Measurements from ENCODE around the gene DOCK4.

Gene DOCK4

DNA sequence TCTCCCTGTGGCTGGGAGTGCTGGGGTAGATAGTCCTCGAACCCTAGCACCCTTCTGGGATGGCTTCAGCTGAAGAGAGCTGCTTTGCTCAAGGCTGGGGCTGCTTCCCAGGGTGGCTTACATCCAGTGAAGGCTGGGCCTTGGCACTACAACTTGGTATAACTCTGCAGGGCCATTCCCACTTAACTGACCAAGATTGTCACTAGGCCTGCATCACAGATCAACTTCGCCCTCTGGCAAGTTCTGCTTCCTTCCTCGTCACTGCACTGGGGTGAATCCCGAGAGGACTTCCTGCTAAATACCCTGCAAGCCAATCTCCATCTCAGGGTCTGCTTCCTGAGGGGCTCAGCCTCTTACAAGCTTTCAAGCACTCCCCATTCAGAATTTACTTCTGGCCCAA is 195.2 kb downstream of the DOCK4 start:
- no peak for DNase-seq (ENCODE audit: low read depth)

DNA sequence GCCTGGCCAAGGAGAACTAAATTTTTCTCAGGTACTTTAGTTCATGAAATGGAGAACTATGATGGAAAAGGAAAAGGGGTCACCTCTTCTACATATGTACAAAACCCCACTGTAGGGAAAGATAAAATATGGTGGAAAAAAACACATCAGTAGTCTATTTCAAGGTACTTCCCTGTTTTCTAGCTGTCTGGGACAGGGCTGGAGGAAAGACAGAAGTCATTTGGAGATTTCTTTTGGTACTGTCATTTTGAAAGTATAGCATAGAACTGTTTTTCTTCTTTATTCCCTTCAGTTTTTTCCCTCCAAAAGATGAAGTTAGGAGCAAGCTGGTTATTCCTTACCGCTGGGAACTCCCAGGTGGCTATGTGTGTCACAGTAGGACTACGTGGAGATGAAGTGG is 196.1 kb downstream of the DOCK4 start:
- no peak for DNase-seq (ENCODE audit: low read depth)

DNA sequence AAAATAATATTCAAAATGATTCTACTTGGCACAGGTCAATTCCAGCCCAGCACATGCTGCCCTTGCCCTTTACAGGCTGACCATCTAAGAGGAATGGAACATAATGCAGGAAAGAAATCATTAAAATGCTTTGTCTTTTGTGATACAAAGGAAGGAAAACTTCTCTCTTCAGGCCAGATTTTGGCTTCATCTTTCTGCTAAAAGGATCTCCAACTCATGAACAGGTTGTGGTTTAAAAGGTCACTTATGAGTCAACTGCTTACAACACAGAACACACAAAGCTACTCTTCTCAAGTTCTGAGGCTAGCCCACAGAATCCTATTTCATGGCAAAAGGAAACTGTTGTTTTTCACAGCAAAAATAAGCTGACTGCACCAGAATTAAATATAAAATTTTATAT is 197.1 kb downstream of the DOCK4 start:
- peak; percentile 4 for DNase-seq (ENCODE audit: low read depth)

DNA sequence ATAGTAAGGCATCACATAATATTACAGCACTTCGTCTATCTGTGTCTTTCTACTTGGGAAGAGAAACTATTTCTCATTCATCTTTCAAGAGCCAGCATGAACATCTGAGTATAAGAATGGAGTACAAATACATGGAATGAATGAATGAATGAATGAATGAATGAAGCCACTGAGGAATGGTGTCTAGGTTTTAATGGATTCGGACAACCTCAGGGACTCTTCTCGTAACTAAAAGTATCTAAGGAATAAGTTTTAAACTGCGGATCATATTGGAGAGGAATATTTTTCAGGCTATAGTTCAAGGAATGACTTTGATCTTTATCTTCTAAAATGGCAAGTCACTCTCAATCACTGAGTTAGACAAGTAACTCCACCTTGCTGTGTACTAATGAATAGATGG is 199.0 kb downstream of the DOCK4 start:
- no peak for DNase-seq (ENCODE audit: low read depth)

DNA sequence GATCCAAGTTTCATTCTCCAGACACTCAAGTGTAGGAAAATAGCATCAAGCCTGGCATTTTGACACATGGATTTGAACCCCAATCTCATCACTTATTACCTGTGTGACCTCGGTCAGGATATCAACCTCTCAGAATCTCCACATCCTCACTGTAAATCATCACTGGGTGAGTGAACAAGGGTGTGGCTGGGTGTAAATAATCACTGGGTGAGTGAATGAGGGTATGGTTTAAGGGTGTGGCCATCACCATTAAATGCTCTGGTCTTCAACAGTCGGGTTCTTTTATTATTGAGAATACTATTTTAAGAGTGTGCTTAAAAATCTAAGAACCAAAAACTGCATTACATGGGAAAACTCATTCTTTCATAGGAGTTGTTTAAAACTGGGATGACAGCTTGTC is 200.1 kb downstream of the DOCK4 start:
- no peak for DNase-seq (ENCODE audit: low read depth)

DNA sequence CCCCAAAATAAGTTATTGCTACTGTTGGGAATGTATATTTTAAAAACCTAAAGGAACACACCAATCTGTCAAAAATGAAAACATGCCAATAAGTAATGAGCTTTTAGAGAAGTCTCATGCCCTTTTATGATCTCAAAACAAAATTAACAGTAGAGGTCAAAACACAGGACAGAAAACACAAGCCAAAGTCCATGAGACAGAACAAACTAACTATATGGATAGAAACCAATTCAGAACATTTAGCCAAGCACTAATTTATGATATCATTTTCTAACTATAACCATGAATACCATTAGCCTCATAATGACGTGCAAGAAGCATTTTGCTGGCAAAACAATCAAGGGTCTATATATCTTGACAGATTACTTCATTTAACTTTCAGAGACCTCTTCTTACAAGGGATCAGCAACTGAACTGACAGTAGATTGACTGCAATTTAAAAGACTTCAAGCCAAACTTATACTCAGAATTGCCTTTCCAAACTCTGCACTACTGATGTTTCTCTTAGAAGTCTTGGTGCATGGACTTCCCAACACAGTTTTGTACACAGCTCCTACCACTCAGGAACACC is 200.9 kb downstream of the DOCK4 start:
- no peak for DNase-seq (ENCODE audit: low read depth)

DNA sequence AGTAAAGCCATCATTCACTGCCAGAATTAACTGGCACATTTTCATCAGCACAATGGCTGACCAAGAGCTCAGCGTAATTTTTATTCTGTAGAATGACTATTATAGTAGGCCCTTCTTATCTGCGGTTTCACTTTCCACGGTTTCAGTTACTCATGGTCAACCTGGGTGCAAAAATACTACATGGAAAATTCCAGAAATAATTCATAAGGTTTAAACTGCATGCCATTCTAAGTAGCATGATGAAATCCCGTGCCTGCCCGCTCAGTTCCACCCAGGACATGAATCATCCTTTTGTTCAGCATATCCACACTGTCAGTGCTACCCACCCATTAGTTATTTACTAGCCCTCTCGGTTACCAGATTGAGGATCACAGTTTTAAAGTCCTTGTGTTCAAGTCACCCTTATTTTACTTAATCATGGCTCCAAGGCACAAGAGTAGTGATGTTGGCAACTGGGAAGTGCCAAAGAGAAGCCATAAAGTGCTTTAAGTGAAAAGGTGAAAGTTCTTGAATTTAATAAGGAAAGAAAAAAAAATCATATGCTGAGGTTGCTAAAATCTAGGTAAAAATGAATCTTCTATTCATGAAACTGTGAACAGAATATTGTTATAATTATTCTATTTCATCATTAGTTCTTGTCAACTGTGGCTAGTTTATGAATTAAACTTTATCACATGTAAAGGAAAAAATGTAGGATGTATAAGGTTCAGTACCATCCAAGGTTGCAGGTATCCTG is 204.9 kb downstream of the DOCK4 start:
- DNase-seq (ENCODE audit: low read depth) = peak; percentile 46

DNA sequence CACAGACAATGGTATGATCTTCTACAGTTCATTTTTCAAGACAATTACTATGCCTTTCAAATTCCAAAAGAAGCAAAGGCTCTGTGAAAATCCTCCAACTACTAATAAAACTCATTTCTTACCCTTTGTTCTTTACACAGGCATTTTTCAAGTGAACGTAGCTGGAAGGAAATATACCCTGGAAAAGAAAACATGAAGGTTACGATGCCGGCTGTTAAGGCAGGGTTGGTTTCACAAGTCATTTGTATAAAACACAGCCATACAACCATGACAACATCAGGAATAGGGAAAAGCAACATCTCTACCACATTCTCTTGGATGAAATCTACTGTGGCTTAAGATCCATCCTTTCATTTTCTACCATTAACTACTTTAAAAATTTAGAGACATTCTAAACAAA is 207.9 kb downstream of the DOCK4 start:
- DNase-seq (ENCODE audit: low read depth) = no peak

DNA sequence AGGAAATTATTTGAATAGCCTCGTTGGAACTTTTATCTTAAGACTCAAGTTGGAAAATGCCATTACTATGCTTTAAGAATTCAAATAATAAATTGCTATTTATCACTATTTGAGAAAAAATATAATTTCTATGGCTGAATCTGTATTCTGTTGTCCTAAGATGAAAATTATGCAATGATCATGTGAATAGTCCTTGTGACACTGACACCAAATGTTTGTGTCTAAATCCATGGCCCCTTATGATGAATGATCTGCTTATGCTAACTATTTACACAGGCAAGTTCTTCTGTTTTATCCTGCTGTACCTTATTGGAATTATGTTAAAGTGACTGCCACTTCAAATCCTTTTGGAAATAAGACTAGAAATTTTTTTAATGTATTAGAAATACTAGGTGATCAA is 208.7 kb downstream of the DOCK4 start:
- no peak for DNase-seq (ENCODE audit: low read depth)

DNA sequence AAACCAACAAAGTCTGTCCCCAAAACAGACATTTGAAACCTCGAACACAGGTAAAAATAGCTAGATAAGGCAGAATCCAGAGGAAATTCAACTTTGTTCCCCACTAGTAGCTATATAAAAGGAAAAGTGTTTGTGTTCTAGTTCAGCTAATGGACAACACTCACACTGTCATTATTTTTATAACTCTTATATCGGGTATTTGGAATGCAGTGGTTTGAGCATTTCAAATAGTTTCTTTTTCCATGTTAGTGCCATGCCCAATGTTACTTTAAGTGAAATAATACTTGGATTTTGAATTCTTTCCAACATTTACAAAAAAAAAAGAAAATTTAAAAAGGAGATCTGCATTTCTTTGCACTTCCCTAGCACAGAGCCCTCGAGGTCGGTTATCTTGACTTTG is 213.6 kb downstream of the DOCK4 start:
- no peak for DNase-seq (ENCODE audit: low read depth)

DNA sequence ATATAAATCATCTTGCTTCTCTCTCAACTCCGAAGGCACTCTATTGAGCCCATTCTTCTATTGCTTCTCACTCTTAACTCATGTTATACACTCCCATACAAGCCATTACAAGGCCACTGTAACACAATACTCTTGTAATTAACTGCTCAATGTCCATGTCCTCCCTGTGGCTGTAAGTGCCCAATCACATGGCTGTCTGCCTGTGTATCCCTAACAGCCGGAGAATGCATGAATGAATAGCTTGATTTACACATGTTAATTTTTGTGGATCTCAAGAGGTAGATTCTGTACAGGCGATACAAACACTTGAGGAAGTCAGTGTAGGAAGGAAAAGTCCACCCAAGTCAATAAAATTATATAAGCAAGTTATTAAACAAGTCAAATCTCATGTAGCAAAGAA is 215.6 kb downstream of the DOCK4 start:
- DNase-seq (ENCODE audit: low read depth) = no peak

DNA sequence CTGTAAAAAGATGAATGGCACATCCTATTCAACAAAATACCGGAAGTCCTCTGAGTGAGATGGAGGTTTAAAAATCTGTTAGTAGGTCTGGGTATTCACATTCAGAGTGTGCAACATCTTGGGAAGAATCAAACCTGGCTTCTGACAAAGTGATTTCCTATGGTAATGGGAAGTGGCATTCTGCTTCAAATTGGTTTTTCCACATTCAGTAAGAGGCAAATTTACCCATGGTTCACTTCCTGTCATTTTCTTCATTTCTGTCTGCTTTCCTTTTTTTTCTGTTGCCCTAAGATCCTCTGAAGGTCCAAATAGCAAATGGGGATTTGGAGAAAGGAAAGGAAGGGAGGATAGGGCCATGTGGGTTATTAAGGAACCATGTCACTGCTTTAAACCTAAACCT is 218.3 kb downstream of the DOCK4 start:
- DNase-seq (ENCODE audit: low read depth) = no peak

DNA sequence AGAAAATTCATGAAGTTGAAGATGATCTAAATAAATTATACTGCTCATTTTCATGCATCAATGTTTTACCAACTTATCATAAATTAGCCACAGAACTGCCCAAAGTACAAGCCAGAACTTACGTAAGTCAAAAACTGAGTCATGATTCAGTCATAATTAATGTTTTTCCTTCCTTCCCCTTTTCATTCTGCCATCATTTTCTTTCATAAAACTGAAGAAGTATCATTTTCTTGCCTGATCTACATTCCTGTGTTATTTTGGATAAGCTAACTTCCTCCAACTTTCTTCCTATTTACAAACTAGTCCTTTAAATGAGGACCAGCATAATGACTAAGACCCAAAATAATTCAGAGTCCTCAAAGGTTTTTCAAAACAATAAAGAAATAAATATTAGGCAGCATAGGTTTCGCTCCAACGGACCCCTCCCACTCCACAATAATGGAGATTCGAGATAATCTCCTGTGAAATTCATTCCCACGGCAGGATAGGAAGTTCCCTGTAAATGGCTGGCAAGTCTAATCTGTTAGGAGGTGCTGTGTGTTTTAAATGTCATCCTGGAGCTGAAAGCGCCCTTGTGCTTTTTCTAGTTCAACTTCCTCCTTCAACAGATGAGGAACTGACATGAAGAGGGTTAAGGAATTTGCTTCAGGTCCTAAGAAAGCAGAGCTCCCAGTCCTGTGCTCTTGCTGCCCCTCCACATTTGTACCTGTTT is 218.9 kb downstream of the DOCK4 start:
- DNase-seq (ENCODE audit: low read depth) = peak; percentile 20

DNA sequence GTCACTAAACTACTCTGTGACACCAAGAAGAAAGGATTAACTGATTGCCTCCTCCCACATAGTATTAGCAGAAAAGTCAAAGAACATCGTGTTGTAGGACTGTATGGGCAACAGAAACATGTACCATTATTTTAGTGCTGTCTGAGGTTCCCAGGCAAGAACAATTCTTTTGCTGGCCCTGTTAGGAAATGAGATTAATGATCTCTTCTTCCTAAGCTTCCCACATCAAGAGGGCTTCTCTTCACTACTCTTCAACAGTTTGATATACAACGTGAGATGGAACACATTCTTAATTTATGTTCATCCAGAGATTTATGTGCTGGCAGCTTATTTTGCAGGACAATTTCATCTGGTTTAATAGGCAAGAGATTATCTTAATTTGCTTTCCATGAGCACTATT is 219.6 kb downstream of the DOCK4 start:
- DNase-seq (ENCODE audit: low read depth) = no peak

DNA sequence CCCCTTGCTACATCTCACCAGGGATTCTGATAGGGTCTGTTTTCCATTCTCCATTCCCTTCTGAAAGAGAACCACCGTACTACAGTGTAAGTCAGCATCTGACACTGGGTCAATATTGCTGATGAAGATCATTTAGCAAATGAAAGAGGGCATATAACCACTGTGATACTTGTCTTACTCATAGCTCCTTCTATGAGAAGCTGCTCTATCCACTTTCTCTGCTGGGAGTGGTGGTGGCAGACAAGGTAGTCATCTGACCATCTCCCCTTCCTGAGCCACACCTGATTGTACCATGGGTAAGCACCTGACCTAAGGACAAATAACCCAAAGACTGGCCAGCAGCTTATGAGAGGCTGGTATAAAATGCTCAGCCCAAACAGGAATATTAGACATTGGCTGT is 220.4 kb downstream of the DOCK4 start:
- DNase-seq (ENCODE audit: low read depth) = no peak

DNA sequence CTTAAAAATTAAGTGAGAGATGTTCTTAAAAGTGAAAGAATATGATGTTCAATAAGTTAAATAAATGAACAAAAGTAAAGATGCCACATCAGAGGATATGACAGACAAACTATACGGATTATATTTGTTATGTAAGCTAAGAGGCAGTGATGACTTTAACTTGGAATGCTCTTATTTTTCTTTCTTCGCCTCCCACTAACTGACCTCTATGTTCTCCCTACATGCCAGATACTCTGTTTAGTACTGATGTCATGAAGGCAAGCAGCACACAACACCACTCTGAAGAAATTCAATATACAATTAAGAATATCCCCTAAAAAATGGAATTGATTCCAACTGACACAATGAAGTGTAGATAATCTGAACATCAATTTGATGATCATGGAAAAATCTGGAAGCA is 223.4 kb downstream of the DOCK4 start:
- no peak for DNase-seq (ENCODE audit: low read depth)

DNA sequence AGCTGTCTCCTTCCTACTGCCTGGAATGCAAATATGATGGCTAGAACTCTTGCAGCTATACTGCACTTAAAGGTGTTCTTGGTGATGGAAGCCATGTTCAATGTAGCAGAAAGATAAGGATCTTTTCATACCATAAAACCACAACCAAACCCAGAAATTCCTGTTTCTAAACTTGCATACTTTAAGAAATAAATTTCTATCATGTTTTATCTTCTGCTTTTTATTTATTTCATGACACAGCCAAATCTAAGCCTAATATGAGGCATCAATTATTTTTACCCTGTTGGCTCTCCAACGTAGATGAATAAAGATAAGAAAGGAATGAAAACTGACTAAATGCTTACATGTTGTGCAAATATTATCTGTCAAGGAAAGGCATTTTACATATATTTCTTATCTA is 224.1 kb downstream of the DOCK4 start:
- DNase-seq (ENCODE audit: low read depth) = no peak

DNA sequence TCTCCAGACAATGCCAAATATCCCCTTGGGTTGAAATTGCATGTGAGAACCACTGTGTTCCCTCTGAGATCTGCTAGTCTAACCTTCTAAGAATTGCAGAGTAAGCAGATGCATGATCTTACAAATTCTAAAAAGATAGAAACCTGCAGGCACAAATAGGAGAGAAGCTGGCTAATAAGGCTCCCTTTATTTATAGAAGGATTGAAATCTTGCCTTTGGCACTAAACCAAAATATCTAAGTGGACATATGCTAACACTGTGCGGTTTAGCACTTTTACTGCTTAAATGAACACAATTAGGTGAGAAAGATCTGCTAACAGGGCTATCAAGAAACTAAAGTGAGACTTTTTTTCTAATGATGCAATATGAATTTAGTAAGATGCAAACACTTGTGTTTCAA is 225.5 kb downstream of the DOCK4 start:
- DNase-seq (ENCODE audit: low read depth) = no peak

DNA sequence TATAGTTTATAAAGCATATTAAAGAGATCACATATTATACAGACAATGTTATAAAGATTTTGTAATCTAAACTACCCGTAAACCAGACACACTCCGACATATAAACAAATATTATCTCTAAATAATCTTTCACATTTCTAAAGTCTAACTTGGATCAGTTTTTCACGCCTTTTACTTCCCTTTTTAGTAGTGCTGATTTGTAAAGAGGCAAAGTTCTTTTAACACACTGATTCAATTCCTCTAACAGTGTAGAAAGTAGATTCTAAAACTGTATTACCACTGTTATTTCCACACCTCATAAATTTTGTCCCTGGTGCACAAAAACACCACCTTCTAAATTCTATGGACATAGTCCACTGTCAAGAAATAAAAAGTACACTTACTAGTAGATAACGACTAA is 230.9 kb downstream of the DOCK4 start:
- no peak for DNase-seq (ENCODE audit: low read depth)

DNA sequence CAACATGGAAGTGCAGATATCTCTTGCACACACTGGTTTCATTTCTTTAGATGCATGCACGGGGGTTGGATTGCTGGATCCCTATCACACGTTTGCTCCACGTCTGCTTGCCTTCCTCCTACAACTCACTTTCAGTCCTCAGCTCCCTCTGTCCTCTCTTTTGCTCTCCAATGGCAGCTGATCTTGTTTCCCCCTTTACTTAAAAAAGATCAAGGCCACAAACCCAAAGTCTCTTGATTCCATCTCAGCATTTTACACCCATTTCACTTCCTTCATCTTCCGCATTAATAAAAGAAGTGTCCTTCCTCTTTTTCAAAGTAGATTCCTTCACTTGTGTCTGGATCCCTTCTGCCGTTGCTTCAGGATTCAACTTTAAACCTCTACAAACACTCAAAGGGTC is 245.2 kb downstream of the DOCK4 start:
- no peak for DNase-seq (ENCODE audit: low read depth)

DNA sequence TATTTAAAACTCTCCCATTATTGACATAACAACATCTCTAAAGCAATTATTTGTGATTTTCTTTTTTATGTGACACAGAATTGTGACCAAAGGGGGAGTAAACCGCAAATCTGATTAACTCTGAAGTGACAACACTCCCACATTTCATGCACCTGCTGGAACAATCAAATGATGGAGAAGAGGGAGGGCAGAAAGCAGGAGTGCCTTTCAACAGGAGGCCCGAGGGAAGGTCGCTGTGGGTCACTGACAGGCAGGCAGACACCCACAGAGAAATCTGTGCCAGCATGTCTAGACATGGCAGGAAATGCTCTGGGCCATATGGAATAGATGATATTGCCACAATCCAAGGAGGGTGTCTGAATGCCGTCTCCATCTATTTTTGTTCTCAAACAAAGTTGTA is 247.3 kb downstream of the DOCK4 start:
- DNase-seq (ENCODE audit: low read depth) = no peak

DNA sequence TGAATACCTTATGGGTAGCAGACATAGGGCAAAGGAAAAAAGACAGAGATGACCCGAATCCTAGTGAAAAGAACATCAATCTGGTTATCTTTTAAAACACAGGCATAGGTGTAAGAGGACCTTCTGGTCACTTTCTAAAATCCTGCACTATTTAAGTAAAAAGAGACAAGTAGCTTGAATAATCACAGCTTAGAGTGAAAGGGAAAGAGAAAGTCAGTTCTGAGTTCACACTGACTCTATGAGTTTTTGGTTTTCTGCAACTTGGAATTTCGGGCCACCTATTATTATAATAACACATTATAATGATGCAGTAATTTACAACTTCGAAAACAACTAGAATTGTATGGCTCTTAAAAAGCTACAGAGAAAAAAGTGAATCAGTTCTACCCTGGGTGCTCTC is 247.8 kb downstream of the DOCK4 start:
- no peak for DNase-seq (ENCODE audit: low read depth)

DNA sequence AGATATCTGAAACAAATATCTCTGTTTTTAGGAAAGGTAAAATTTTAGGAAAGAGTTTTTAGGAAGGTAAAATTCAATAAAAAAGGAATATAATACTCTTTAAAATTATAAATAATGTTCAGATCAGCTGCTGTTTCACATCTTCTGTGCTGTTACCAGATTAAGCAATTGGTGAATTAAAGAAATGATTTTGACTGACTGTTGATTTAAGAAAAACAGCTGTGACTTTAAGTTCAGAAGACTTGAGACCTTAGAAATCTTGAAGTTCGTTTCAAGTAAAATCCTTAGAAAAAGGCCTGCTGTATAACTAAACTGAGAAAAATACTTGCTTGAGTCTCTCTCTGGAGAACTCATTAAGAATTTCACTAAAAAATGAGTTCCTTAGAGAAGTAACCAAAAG is 250.6 kb downstream of the DOCK4 start:
- no peak for DNase-seq (ENCODE audit: low read depth)

Measured in GM04504 (cell line).